Mammary epithelial cell (primary cell): ENCODE data around the gene OS9.

Source experiments
- EZH2 ChIP-seq: IDR thresholded peaks from 2 replicates; pipeline ENCODE4 v1.6.1; 2012; ENCODE audit warnings: low read length, inconsistent platforms, borderline replicate concordance
- TF ChIP-seq, protein P1 (sequence below), 2 donors: IDR thresholded peaks in 1 of 2; conservative IDR thresholded peaks in 1 of 2; 2 replicates each; pipeline ENCODE4 v1.5.1; 2011 to 2012; ENCODE audit warnings: inconsistent platforms in 2 of 2, low read length in 2 of 2, mild to moderate bottlenecking in 2 of 2, control low read depth in 1 of 2, low read depth in 1 of 2; ENCODE audit not compliant: insufficient read depth in 1 of 2; ENCODE audit errors: extremely low read depth in 1 of 2

DNA sequence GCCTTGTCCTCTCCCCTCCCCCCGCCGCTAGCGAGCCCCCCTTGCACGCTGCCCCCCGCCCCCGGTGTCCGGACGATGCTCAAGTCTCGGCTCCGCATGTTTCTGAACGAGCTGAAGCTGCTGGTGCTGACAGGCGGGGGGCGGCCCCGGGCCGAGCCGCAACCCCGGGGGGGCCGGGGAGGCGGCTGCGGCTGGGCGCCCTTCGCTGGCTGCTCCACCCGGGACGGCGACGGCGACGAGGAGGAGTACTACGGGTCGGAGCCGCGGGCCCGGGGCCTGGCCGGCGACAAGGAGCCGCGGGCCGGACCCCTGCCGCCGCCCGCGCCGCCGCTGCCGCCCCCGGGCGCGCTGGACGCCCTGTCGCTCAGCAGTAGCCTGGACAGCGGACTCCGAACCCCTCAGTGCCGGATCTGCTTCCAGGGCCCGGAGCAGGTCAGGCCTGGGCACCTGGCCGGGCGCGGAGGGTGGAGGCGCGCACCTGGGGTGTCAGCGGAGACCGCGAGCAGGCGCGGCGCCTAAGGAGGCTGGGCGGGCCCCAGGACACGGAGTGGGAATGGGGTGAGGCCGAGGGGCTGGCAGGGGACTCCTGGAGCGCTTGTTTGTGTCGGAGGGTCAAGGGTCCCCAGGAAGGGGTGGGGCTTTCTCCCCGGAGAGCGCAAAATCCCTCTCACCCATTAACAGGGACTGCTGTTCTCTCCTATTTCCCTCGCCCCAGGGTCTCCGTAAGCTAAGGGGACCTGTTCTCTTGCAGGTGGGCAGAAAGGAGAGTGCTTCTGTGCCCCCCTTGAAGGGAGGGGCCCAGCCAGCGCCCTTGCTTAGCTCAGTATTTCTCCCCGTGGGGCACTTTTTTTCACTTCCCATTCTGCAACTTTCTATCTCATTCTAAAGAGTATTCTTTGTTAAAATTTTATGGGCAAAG lies 61.8 kb downstream of the OS9 start:
- TF ChIP-seq, protein P1, sequence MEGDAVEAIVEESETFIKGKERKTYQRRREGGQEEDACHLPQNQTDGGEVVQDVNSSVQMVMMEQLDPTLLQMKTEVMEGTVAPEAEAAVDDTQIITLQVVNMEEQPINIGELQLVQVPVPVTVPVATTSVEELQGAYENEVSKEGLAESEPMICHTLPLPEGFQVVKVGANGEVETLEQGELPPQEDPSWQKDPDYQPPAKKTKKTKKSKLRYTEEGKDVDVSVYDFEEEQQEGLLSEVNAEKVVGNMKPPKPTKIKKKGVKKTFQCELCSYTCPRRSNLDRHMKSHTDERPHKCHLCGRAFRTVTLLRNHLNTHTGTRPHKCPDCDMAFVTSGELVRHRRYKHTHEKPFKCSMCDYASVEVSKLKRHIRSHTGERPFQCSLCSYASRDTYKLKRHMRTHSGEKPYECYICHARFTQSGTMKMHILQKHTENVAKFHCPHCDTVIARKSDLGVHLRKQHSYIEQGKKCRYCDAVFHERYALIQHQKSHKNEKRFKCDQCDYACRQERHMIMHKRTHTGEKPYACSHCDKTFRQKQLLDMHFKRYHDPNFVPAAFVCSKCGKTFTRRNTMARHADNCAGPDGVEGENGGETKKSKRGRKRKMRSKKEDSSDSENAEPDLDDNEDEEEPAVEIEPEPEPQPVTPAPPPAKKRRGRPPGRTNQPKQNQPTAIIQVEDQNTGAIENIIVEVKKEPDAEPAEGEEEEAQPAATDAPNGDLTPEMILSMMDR (conservative IDR thresholded peaks at IDR 0.05 in 1 of 2, IDR thresholded peaks at IDR 0.05 in 1 of 2; ENCODE audit: extremely low read depth in 1 of 2, insufficient read depth in 1 of 2, low read depth in 1 of 2, low read length in 2 of 2) = no peak
- no peak for TF ChIP-seq EZH2
